Naive thymus-derived CD8-positive, alpha-beta T cell (primary cell): ENCODE measurements around the gene HOXC13. TPM values are rescaled to one million over a fixed set of nuclear protein-coding genes. Genes with fewer than 3 reads are reported as not detected.

Experiments
- ATAC-seq, 2 donors: fragments of 150-1000 bp; cut with Tn5 transposase in 1 of 2; sonication (Bioruptor Pico), chemical (Tn5 transposase) in 1 of 2; 1 replicate in 1 of 2; 2 replicates in 1 of 2; pipeline ENCODE4 v1.10.0; 2021; ENCODE audit warnings: mild to moderate bottlenecking in 2 of 2, moderate library complexity in 2 of 2
- POLR2A ChIA-PET: fragments of 350-600 bp; sonication (Branson Sonifier 250); formaldehyde crosslinking; loops from one replicate; lab custom pipeline; 2021; ENCODE audit warnings: antibody characterized with exemption; lab: Charles Lee
- DNase-seq, 10 donors: peaks; one replicate each; pipeline versions ENCODE4 v3.0.0 to v3.0.0-alpha.2; 2020 to 2022
- H3K27ac Mint-ChIP-seq, 10 donors: one replicate each; pipeline ENCODE4 v1.8.0; 2020 to 2022; ENCODE audit warnings: mild to moderate bottlenecking in 10 of 10, mixed read lengths in 10 of 10, moderate library complexity in 4 of 10, inconsistent platforms in 1 of 10
- H3K27me3 Mint-ChIP-seq, 5 donors: one replicate each; pipeline ENCODE4 v1.8.0; 2021 to 2022; ENCODE audit warnings: mixed read lengths in 5 of 5
- H3K36me3 Mint-ChIP-seq, 3 donors: one replicate each; pipeline ENCODE4 v1.8.0; 2020 to 2022; ENCODE audit warnings: mixed read lengths in 3 of 3, mild to moderate bottlenecking in 2 of 3, inconsistent platforms in 1 of 3
- H3K4me1 Mint-ChIP-seq, 4 donors: one replicate each; pipeline ENCODE4 v1.8.0; 2021 to 2022; ENCODE audit warnings: mixed read lengths in 4 of 4
- H3K4me3 Mint-ChIP-seq, 10 donors: one replicate each; pipeline ENCODE4 v1.8.0; 2020 to 2022; ENCODE audit warnings: mild to moderate bottlenecking in 10 of 10, mixed read lengths in 10 of 10, moderate library complexity in 6 of 10, inconsistent platforms in 1 of 10
- H3K9me3 Mint-ChIP-seq, 9 donors: one replicate each; pipeline ENCODE4 v1.8.0; 2020 to 2022; ENCODE audit warnings: mixed read lengths in 9 of 9, mild to moderate bottlenecking in 3 of 9, inconsistent platforms in 1 of 9, moderate library complexity in 1 of 9
- polyA plus RNA-seq, 3 donors: library from polyadenylated mRNA; unstranded; fragments of 300-500 nt; fragmentation: Illumina TruSeq; gene quantifications; one replicate each; pipeline ENCODE4 v1.2.3, GENCODE V29; 2021
- total RNA-seq, 8 experiments: library from RNA in 2 of 8; stranded (reverse) in 2 of 8; gene quantifications; one replicate each; pipeline ENCODE4 v1.2.3 and lab custom pipeline; 2021 to 2026

The HOXC13 gene, protein sequence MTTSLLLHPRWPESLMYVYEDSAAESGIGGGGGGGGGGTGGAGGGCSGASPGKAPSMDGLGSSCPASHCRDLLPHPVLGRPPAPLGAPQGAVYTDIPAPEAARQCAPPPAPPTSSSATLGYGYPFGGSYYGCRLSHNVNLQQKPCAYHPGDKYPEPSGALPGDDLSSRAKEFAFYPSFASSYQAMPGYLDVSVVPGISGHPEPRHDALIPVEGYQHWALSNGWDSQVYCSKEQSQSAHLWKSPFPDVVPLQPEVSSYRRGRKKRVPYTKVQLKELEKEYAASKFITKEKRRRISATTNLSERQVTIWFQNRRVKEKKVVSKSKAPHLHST
- not detected for total RNA-seq
- not detected for polyA plus RNA-seq
- 0 reads per million in 6 experiments for total RNA-seq (lab: John Stamatoyannopoulos, UW)

GRCh38 chr12:53938326-53939140, at the start of gene HOXC13:
TSS of gene HOXC13 (plus strand) at chr12:53938831. CDS start at chr12:53938907, 76 bp downstream.
- Mint-ChIP-seq H3K27ac (peak within 1 kb of the TSS in 1 of 10 donors; percentile 53), H3K4me3 (peak within 1 kb of the TSS in 8 of 10 donors; percentile 34 to 65 (median 54)), H3K9me3 (peaks cover 0 to 6% (median 0%) of the 10 kb centered on the region in 9 donors), H3K27me3 (peaks cover 50 to 92% (median 78%) of the 10 kb centered on the region in 5 donors), H3K4me1 (peaks cover 7 to 30% (median 24%) of the 10 kb centered on the region in 4 donors), H3K36me3 (peaks cover 0 to 7% (median 3%) of the 10 kb centered on the region in 3 donors)
- DNase-seq (peak in 4 of 10 donors; percentile 15 to 37 (median 19)), ATAC-seq (peak in 1 of 2 donors; percentile 23)
- POLR2A ChIA-PET: no interaction called here

DNA sequence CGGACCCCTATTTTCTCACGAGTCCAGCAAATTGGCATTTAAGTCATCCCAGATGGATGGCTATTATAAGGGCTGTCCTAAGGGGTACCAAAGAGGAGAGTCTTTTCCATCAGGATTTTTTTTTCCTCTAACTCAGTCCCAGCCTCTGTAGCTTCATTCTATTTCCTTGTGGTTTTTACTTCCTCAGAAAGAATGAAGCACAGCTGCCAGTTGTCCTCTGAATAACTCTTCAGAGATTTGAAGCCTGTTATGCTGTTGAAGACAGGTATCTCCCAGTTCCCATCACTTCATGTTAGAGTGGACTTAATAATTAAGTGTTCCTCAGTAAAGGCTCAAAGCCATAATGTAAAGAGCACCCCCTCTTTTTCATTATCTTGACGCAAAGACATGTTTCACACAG, 48.5 kb upstream of the HOXC13 start:
- Mint-ChIP-seq H3K36me3 (no peaks in the 10 kb centered on the region), H3K27me3 (peaks cover 47 to 79% (median 66%) of the 10 kb centered on the region in 5 donors), H3K4me1 (no peaks in the 10 kb centered on the region), H3K4me3 (no peak overlapping the region), H3K9me3 (no peaks in the 10 kb centered on the region), H3K27ac (no peak overlapping the region)
- no peak for ATAC-seq
- no peak for DNase-seq
- POLR2A ChIA-PET: no interaction called here

GRCh38 chr12:53892762-53893395, 45.8 kb upstream of the HOXC13 start:
- Mint-ChIP-seq H3K27me3 (peaks cover 48 to 85% (median 81%) of the 10 kb centered on the region in 5 donors), H3K36me3 (no peaks in the 10 kb centered on the region), H3K27ac (no peak overlapping the region), H3K4me1 (no peaks in the 10 kb centered on the region), H3K4me3 (no peak overlapping the region), H3K9me3 (no peaks in the 10 kb centered on the region)
- POLR2A ChIA-PET: no interaction called here
- DNase-seq (no peak), ATAC-seq (no peak)

- ATAC-seq (no peak), DNase-seq (no peak)
- H3K9me3 Mint-ChIP-seq: no peaks in the 10 kb centered on the region
- no peaks in the 10 kb centered on the region for H3K4me1 Mint-ChIP-seq
- peaks cover 37 to 72% (median 63%) of the 10 kb centered on the region in 5 donors for H3K27me3 Mint-ChIP-seq
- no peaks in the 10 kb centered on the region for H3K36me3 Mint-ChIP-seq
- no peak overlapping the region for H3K4me3 Mint-ChIP-seq
- no peak overlapping the region for H3K27ac Mint-ChIP-seq
- POLR2A ChIA-PET: no interaction called here
Observed at GRCh38 chr12:53899230-53899629, 39.4 kb upstream of the HOXC13 start.

- DNase-seq (no peak), ATAC-seq (no peak)
- H3K4me3 Mint-ChIP-seq: no peak overlapping the region
- no peaks in the 10 kb centered on the region for H3K9me3 Mint-ChIP-seq
- POLR2A ChIA-PET: no interaction called here
- H3K27ac Mint-ChIP-seq: no peak overlapping the region
- no peaks in the 10 kb centered on the region for H3K36me3 Mint-ChIP-seq
- H3K27me3 Mint-ChIP-seq: peaks cover 15 to 39% (median 30%) of the 10 kb centered on the region in 5 donors
- H3K4me1 Mint-ChIP-seq: no peaks in the 10 kb centered on the region
Observed at GRCh38 chr12:53907103-53907502, 31.5 kb upstream of the HOXC13 start.

DNA sequence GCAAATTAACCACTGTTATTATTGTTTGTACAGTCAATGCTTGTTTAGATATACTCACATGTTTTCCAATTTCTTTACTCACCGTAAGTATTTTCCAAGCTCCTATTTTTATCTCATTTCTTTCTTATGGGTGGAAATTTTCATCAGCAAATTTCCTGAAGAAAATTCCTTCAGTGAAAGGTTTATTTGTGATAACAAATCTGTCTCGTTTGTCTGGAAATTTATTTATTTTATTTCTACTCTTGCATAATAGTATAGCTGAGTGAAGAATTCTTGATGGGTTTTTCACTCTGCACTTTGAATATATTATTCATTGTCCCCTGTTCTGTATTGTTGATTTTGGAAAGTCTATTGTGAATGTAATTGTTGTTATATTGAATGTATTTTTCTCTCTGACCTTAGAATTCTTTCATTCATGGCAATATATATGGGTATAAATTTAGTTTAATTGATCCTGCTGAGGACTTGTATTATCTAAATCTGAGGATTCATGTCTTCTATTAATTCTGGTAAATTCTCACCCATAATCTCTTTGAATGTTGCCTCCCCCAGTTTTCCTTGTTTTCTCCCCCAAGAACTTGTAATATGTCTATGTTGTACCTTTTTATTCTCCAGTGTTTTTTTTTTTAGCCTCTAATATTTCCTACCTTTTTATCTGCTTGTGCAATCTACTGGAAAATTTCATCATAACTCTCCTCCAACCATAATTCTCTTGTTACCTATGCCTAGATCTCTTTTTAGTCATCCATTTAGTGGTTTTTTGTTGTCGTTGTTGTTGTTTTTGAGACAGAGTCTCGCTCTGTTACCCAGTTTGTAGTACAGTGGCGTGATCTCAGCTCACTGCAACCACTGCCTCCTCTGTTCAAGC, 21.6 kb upstream of the HOXC13 start:
- Mint-ChIP-seq H3K27me3 (peaks cover 43 to 96% (median 59%) of the 10 kb centered on the region in 5 donors), H3K4me1 (no peaks in the 10 kb centered on the region), H3K9me3 (no peaks in the 10 kb centered on the region), H3K27ac (no peak overlapping the region), H3K4me3 (no peak overlapping the region), H3K36me3 (no peaks in the 10 kb centered on the region)
- ATAC-seq: no peak
- no peak for DNase-seq
- POLR2A ChIA-PET: no interaction called here

GRCh38 chr12:53924521-53925405, 13.9 kb upstream of the HOXC13 start:
- Mint-ChIP-seq H3K27me3 (peaks cover 67 to 95% (median 85%) of the 10 kb centered on the region in 5 donors), H3K4me3 (no peak overlapping the region), H3K36me3 (peaks cover 0 to 3% (median 2%) of the 10 kb centered on the region in 3 donors), H3K9me3 (peaks cover 0 to 4% (median 0%) of the 10 kb centered on the region in 9 donors), H3K27ac (no peak overlapping the region), H3K4me1 (peaks cover 1 to 5% (median 4%) of the 10 kb centered on the region in 4 donors)
- POLR2A ChIA-PET: no interaction called here
- DNase-seq: no peak
- no peak for ATAC-seq

DNA sequence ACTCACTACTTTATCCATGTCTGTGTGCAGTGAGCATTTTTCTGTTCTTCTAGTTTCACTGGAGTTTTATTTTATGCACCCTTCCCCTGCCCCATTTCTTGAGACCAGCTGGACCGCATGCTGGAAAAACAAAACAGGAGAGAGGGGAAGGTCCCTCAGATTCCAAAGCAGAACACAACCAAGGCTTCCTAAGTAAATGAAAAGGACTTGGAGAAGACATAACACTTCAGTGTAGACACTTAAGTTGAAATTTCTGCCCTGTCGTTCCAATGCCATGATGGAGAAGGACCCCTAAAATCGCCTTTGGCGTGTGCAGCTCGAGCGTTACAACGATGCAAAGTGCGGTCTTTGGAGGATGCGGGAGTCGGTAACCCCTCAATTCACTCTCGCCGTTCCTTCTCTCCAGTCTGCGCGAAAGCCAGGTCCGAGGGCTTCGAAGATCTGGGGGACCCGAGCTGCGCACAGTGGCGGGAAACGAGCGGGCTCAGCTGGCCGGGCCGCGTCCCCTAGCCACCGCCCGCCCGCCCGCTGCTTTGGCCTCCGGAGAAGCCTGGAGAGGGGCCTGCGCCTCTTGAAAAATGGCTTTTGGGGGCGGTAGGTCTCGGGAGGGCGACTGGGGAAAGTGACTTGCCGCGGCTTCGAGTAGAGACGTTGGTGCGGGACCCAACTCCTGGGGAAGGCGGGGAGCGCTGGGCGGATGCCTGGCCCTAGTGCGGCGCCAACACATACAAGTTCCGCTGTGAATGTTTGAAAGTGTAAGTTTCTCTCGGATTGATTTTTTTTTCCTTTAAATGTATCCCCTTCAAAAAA, 11.2 kb upstream of the HOXC13 start:
- DNase-seq (no peak), ATAC-seq (peak in 1 of 2 donors; percentile 33)
- peaks cover 73 to 98% (median 88%) of the 10 kb centered on the region in 5 donors for H3K27me3 Mint-ChIP-seq
- H3K9me3 Mint-ChIP-seq: peaks cover 0 to 8% (median 4%) of the 10 kb centered on the region in 9 donors
- POLR2A ChIA-PET: no interaction called here
- no peak overlapping the region for H3K4me3 Mint-ChIP-seq
- H3K27ac Mint-ChIP-seq: no peak overlapping the region
- peaks cover 0 to 8% (median 2%) of the 10 kb centered on the region in 3 donors for H3K36me3 Mint-ChIP-seq
- H3K4me1 Mint-ChIP-seq: peaks cover 1 to 5% (median 4%) of the 10 kb centered on the region in 4 donors

- POLR2A ChIA-PET: no interaction called here
- ATAC-seq (peak in 1 of 2 donors; percentile 27), DNase-seq (no peak)
- H3K27me3 Mint-ChIP-seq: peaks cover 74 to 98% (median 89%) of the 10 kb centered on the region in 5 donors
- peaks cover 1 to 5% (median 4%) of the 10 kb centered on the region in 4 donors for H3K4me1 Mint-ChIP-seq
- peak overlapping the region in 3 of 10 donors; percentile 26 to 46 (median 33) for H3K4me3 Mint-ChIP-seq
- peaks cover 0 to 8% (median 2%) of the 10 kb centered on the region in 3 donors for H3K36me3 Mint-ChIP-seq
- peak overlapping the region in 1 of 10 donors; percentile 25 for H3K27ac Mint-ChIP-seq
- H3K9me3 Mint-ChIP-seq: peaks cover 0 to 8% (median 4%) of the 10 kb centered on the region in 9 donors
Observed at GRCh38 chr12:53928054-53928835, 10.4 kb upstream of the HOXC13 start.

DNA sequence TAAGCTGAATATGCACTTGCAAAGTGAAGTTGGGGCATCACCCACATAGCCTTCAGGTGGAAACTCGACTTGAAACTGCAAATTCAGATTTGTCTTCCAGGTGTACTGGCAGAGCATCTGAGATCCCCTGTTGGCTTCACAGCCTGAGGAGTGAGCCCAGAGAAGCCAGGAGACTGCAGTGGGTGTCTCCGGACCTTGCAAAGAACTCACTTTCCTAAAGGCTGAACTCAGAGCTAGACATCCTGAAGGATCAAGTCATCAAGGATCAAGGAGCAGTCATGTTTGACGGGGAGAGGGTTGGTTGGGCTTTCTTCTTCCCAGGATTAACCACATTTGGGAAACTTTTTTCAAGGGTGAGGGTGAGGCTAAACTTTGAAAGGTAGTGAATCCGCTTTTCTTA, 9.1 kb upstream of the HOXC13 start:
- Mint-ChIP-seq H3K27ac (no peak overlapping the region), H3K4me3 (no peak overlapping the region), H3K36me3 (peaks cover 0 to 8% (median 2%) of the 10 kb centered on the region in 3 donors), H3K27me3 (peaks cover 76 to 98% (median 90%) of the 10 kb centered on the region in 5 donors), H3K9me3 (peaks cover 0 to 8% (median 4%) of the 10 kb centered on the region in 9 donors), H3K4me1 (peaks cover 1 to 5% (median 4%) of the 10 kb centered on the region in 4 donors)
- POLR2A ChIA-PET: no interaction called here
- DNase-seq (no peak), ATAC-seq (no peak)
